Measurements from ENCODE around the gene DNAI1.

The DNAI1 gene

GRCh38 chr9:34446468-34446891 is 12.1 kb upstream of the DNAI1 start:
- DNase-seq: no peak

DNA sequence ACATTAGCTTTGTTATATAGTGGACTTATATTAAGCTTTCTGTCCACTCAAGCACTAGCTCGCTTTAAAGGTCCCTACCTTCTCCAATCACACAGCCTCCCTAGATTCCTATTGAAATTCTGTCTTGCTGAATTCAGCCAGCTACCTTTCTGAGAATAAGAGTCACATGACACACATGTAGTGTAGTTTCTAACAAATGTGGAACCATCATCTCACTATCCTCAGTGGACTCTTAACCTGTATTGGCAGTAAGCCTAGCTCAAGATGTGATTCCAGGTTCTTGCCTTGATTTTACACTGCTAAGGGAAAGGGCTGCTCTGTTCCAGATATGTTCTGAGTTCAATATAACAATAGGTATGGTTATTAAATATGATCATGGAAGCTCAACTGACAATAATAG is 11.7 kb upstream of the DNAI1 start:
- no peak for DNase-seq
- in situ Hi-C loops (cut with HindIII; ENCODE audit: low pct_ligation_motif_present, low pct_unique_long_range_greater_than_20kb, low sequenced_read_pairs): no loop called here

More at GRCh38 chr9:34446468-34446891, 12.1 kb upstream of the DNAI1 start:
- in situ Hi-C loops (cut with HindIII; ENCODE audit: low pct_ligation_motif_present, low pct_unique_long_range_greater_than_20kb, low sequenced_read_pairs): no loop called here

GRCh38 chr9:34450644-34451043 is 8.0 kb upstream of the DNAI1 start:
- no peak for DNase-seq
- in situ Hi-C loops (cut with HindIII; ENCODE audit: low pct_ligation_motif_present, low pct_unique_long_range_greater_than_20kb, low sequenced_read_pairs): no loop called here

DNA sequence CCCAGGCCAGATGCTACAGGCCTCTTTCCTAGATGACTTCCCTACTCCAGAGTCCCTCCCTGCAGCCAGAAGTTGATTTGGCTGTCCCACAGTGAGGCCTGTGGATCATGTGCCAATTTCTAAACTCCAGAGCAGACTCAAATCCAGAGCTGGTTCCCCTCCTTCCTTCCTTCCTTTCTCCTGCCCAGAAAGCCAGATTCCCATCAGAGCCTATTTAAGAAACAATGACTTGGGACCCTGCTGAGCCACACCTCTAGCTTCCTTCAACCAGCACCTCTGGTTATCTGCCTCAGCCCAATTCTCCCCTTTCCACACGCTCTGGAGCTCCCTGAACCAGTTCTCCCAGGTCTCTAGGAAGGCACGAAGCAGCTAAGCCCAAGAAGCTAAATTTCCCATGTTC is 7.5 kb upstream of the DNAI1 start:
- DNase-seq: no peak
- in situ Hi-C loops (cut with HindIII; ENCODE audit: low pct_ligation_motif_present, low pct_unique_long_range_greater_than_20kb, low sequenced_read_pairs): no loop called here

- in situ Hi-C loops (cut with HindIII; ENCODE audit: low pct_ligation_motif_present, low pct_unique_long_range_greater_than_20kb, low sequenced_read_pairs): no loop called here
- peak; percentile 11 for DNase-seq
Observed at GRCh38 chr9:34451545-34451944, 7.1 kb upstream of the DNAI1 start.

- in situ Hi-C loops (cut with HindIII; ENCODE audit: low pct_ligation_motif_present, low pct_unique_long_range_greater_than_20kb, low sequenced_read_pairs): no loop called here
- no peak for DNase-seq
Observed at GRCh38 chr9:34452568-34452967, 6.0 kb upstream of the DNAI1 start.

DNA sequence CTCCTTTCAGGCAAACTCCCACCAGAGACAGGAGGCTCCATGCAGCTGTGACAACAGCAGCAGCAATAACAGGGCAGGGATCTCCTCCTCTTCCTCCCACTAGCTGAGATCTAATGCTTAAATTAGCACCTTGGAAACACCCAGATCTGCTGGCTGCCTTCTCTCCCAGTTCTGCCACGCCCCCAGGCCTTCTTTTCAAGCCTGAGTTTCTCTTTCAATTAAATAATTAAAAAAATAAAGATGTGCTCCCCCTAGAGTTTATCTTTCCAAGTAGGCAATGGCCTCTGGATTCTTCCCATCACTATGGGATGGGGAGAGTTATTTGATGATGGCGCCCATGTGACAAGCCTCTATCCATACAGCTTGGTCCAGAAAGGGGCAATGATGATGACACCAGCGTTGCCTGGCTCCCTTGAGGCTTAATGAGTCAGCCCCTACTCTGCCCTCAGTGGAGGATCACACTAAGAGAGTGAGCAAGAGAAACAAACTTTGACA is 4.0 kb upstream of the DNAI1 start:
- DNase-seq: peak; percentile 33
- in situ Hi-C loops (cut with HindIII; ENCODE audit: low pct_ligation_motif_present, low pct_unique_long_range_greater_than_20kb, low sequenced_read_pairs): no loop called here

GRCh38 chr9:34456151-34456550 is 2.5 kb upstream of the DNAI1 start:
- DNase-seq: no peak
- in situ Hi-C loops (cut with HindIII; ENCODE audit: low pct_ligation_motif_present, low pct_unique_long_range_greater_than_20kb, low sequenced_read_pairs): no loop called here

DNA sequence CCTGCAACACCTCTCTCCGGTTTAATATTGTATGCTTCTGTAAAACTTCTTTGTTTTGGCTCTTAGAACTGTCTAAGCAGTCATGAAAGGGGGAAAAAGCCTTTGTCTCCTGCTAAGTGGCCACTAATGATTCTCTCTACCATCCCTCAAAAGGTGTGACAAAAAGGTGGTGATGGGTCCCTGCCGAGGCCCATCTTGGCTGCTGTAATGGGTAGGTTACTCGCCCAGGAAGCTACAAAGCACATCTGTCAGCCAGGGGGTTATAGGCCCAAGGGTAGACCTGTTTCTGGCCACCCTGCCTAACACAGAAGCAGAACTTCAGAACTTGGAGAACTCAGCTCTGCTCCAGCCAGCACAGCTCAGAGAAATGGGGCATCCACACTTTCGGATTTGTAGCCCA is 1.9 kb upstream of the DNAI1 start:
- in situ Hi-C loops (cut with HindIII; ENCODE audit: low pct_ligation_motif_present, low pct_unique_long_range_greater_than_20kb, low sequenced_read_pairs): no loop called here
- no peak for DNase-seq

- in situ Hi-C loops (cut with HindIII; ENCODE audit: low pct_ligation_motif_present, low pct_unique_long_range_greater_than_20kb, low sequenced_read_pairs): no loop called here
- DNase-seq: peak; percentile 70
Observed at GRCh38 chr9:34457266-34458012, 1.2 kb upstream of the DNAI1 start.

GRCh38 chr9:34458959-34459340 is 345 bp downstream of the DNAI1 start:
- in situ Hi-C loops (cut with HindIII; ENCODE audit: low pct_ligation_motif_present, low pct_unique_long_range_greater_than_20kb, low sequenced_read_pairs): no loop called here
- DNase-seq: no peak

DNA sequence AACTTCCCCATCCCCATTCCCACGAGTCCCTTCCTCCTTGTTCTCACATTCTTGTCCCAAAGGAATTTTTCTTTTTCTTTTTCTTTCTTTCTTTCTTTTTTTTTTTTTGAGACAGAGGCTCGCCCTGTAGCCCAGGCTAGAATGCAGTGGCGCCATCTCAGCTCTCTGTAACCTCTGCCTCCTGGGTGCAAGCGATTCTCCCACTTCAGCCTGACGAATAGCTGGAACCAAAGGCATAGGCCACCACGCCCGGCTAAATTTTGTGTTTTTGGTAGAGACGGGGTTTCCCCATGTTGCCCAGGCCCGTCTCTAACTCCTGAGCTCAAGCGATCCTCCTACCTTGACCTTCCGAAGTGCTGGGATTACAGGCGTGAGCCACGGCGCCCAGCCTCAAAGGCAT is 751 bp downstream of the DNAI1 start:
- in situ Hi-C loops (cut with HindIII; ENCODE audit: low pct_ligation_motif_present, low pct_unique_long_range_greater_than_20kb, low sequenced_read_pairs): no loop called here
- DNase-seq: no peak

DNA sequence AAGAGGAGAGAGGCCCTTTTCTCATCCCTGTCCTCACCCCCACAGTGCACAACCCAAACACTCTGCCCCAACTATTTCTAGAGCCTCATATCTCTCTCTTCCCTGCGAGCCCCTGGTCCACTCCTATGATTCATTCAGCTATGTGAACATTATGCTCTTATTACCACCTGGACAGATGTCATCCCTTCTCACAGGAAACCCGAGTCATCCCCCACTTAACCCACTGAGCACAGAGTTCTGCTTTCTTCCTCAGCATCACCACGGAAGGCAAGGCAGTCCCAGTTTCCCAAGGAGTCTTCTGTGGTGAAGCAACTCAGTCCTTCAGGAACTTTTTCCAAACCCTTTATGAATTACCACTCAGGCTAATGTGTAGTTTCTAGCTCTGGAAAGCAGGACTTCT is 1.3 kb downstream of the DNAI1 start:
- no peak for DNase-seq
- in situ Hi-C loops (cut with HindIII; ENCODE audit: low pct_ligation_motif_present, low pct_unique_long_range_greater_than_20kb, low sequenced_read_pairs): no loop called here

DNA sequence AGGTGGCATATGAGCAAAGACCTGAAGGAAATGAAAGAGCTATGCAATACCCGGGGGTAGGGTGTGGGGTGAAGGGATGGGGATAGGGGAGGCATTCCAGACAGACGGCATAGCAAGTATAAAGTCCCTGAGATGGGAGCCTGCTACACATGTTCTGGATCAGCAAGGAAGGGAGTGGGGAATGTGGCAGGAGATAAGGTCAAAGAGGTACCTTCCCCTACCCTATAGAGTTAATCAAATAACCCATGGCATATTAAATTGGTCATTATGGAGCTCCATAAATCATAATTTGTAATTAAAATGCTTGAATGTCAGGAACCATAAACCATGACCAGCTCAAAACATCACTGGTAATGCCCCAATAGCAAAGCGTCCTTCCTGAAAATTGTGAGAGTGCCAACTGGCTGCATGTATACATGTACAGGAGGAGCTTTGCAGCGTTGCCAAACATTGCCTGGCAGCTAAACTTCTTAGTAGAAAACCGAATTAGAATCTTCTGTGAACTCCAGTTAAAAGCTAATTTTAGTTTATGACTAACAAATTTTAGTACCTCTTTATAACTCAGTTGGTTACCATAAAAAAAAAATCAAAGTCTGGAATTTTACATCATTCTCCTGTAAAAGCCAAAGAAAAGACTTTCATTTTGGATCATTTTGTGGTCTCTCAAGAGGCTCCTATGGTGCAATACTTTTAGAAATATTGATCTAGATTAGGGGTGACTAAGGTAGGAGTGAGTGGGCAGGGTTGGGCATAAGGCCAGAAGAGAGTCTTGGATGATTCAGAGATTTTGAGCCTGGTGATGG is 4.7 kb downstream of the DNAI1 start:
- no peak for DNase-seq
- in situ Hi-C loops (cut with HindIII; ENCODE audit: low pct_ligation_motif_present, low pct_unique_long_range_greater_than_20kb, low sequenced_read_pairs): no loop called here

DNA sequence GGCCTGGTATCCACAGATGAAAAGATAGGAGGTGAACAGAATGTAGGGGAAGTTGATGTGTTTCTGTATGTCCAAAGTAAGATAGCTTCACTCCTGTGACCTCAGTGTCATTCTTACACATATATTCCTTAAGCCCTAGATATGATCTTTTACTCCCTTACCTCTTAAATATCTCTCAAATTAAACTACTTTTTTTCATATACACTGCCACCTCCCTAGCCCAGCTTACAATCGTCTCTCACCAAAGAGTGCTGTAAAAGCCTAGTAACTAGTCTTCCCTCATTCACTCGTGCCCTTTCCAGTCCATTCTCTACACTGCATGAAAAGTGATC is 5.3 kb downstream of the DNAI1 start:
- in situ Hi-C loops (cut with HindIII; ENCODE audit: low pct_ligation_motif_present, low pct_unique_long_range_greater_than_20kb, low sequenced_read_pairs): no loop called here
- no peak for DNase-seq

GRCh38 chr9:34464571-34464970 is 6.0 kb downstream of the DNAI1 start:
- in situ Hi-C loops (cut with HindIII; ENCODE audit: low pct_ligation_motif_present, low pct_unique_long_range_greater_than_20kb, low sequenced_read_pairs): no loop called here
- no peak for DNase-seq

GRCh38 chr9:34465468-34465867 is 6.9 kb downstream of the DNAI1 start:
- in situ Hi-C loops (cut with HindIII; ENCODE audit: low pct_ligation_motif_present, low pct_unique_long_range_greater_than_20kb, low sequenced_read_pairs): no loop called here
- no peak for DNase-seq

DNA sequence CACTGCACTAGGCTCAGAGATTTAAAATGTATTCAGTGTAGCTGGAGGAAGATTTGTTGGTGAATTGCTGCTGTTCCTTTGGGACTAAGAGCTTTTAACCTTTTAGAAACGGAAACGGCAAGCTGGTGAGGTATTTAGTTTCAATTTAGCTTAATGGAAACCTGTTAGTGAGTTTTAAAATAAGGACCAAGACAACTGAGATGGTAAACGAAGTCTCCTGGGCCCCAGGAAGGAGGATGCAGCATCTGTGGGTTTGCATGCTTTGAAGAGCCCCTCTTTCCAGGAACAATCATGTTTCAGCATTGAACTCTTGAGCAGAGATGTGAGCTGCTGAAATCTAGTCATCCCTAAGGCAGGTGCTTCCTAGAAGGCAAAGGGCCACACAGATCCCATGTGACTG is 16.5 kb downstream of the DNAI1 start:
- in situ Hi-C loops (cut with HindIII; ENCODE audit: low pct_ligation_motif_present, low pct_unique_long_range_greater_than_20kb, low sequenced_read_pairs): no loop called here
- DNase-seq: no peak

- in situ Hi-C loops (cut with HindIII; ENCODE audit: low pct_ligation_motif_present, low pct_unique_long_range_greater_than_20kb, low sequenced_read_pairs): no loop called here
- no peak for DNase-seq
Observed at GRCh38 chr9:34477541-34477940, 18.9 kb downstream of the DNAI1 start.

- no peak for DNase-seq
Observed at GRCh38 chr9:34479431-34479866, 20.8 kb downstream of the DNAI1 start.

More at GRCh38 chr9:34479431-34479866, 20.8 kb downstream of the DNAI1 start:
- in situ Hi-C loops (cut with HindIII; ENCODE audit: low pct_ligation_motif_present, low pct_unique_long_range_greater_than_20kb, low sequenced_read_pairs): no loop called here
